ENCODE measurements around the gene GABBR2. TPM values are rescaled to one million over a fixed set of nuclear protein-coding genes. Genes with fewer than 3 reads are reported as not detected.

GABBR2 gene
- polyA plus RNA-seq, 1 donor: 0.69 TPM

DNA sequence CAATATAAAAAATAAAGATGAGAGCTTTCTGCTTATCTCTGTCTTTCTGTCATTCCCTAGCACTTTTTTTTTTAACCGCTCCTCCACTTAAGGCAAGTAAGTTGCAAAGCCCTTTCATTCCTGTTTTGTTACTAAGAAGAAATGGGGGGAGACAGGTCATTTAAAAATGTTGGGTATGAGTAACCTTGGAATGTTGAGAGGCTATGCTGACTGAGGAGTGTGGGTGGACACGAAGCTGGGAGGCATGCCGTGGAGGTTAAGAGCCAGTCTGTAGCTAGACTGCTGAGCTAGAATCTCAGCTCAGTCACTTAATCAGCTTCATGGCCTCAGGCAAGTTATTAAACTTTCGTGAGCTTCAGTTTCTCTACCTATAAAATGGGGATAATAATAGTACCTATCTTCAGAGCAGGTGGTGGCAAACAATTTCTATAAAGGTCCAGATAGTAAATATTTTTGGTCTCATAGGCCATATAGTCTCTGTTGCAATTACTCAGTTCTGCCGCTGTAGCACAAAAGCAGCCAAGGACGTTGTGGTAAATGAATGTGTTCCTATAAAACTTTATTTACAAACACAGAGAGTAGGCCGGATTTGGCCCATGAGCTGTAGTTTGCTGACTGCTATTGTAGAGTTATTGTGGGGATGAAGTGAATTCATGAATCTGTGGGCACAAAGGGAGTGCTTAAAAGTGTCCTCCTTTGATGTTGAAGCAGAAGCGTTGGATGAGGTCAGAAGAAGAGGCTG is 220.0 kb downstream of the GABBR2 start:
- no peaks in the 10 kb centered on the region for H3K27me3 ChIP-seq (ENCODE audit: control insufficient read depth, insufficient read depth, low read length)
- H3K4me3 ChIP-seq (ENCODE audit: low read length): no peak overlapping the region
- DNase-seq: no peak
- 87% methylated on average over 3 of the region's 8 CpGs for WGBS (ENCODE audit: insufficient coverage, low lambda C conversion rate)
- H3K4me1 ChIP-seq (ENCODE audit: control insufficient read depth, insufficient read depth, low read length): no peaks in the 10 kb centered on the region
- H3K27ac ChIP-seq (ENCODE audit: low read length): no peak overlapping the region
- H3K36me3 ChIP-seq (ENCODE audit: control insufficient read depth, insufficient read depth, low read length): no peaks in the 10 kb centered on the region
- H3K9me3 ChIP-seq (ENCODE audit: control insufficient read depth, low read depth, low read length): no peaks in the 10 kb centered on the region

DNA sequence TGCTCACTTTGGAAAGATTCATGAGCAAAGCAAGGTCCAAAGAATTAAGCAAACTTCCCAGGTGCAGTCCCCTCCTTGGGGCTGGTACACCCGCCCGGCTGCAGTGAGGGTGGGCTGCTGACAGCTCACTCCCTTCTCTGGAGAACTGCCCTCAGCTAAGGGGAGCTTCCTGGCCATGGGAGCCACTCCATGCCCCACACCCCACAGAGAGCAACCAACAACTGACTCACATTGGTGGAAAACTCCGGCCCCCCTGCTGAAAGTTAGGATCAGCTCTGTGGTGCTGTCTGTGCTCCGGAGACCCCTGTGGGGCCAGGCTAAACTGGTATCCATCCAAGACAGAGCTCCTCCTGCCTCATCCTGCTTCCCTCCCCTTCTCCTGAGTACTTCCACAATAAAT is 223.0 kb downstream of the GABBR2 start:
- H3K4me3 ChIP-seq (ENCODE audit: low read length): no peak overlapping the region
- no peaks in the 10 kb centered on the region for H3K4me1 ChIP-seq (ENCODE audit: control insufficient read depth, insufficient read depth, low read length)
- H3K36me3 ChIP-seq (ENCODE audit: control insufficient read depth, insufficient read depth, low read length): no peaks in the 10 kb centered on the region
- WGBS (ENCODE audit: insufficient coverage, low lambda C conversion rate): no CpG with 5 or more reads among the region's 4 CpGs
- DNase-seq: no peak
- no peaks in the 10 kb centered on the region for H3K27me3 ChIP-seq (ENCODE audit: control insufficient read depth, insufficient read depth, low read length)
- H3K9me3 ChIP-seq (ENCODE audit: control insufficient read depth, low read depth, low read length): no peaks in the 10 kb centered on the region
- H3K27ac ChIP-seq (ENCODE audit: low read length): no peak overlapping the region

DNA sequence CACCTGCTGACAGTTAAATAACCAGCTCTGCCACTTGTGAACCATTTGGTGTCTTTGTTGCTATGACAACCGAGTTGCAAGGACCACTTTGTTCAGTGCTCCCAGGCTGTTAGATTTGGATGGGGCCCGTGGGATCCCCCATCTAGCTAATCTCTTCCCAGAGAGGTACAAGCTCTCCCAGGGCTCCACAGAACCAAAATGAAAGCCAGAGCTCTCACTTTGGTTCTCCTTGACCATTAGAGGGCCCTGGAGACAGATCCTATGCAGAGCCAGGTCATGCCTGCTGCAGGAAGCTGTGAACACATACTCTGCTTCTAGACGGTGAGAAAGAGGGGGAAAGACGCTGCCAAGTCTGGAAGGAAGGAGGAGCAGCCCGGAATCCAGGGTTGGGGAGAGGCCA is 224.6 kb downstream of the GABBR2 start:
- Histone ChIP-seq H3K4me1 (ENCODE audit: control insufficient read depth, insufficient read depth, low read length) (no peaks in the 10 kb centered on the region), H3K27me3 (ENCODE audit: control insufficient read depth, insufficient read depth, low read length) (peaks cover 2% of the 10 kb centered on the region), H3K27ac (ENCODE audit: low read length) (no peak overlapping the region), H3K4me3 (ENCODE audit: low read length) (no peak overlapping the region), H3K36me3 (ENCODE audit: control insufficient read depth, insufficient read depth, low read length) (no peaks in the 10 kb centered on the region), H3K9me3 (ENCODE audit: control insufficient read depth, low read depth, low read length) (no peaks in the 10 kb centered on the region)
- no CpG with 5 or more reads among the region's 5 CpGs for WGBS (ENCODE audit: insufficient coverage, low lambda C conversion rate)
- no peak for DNase-seq

DNA sequence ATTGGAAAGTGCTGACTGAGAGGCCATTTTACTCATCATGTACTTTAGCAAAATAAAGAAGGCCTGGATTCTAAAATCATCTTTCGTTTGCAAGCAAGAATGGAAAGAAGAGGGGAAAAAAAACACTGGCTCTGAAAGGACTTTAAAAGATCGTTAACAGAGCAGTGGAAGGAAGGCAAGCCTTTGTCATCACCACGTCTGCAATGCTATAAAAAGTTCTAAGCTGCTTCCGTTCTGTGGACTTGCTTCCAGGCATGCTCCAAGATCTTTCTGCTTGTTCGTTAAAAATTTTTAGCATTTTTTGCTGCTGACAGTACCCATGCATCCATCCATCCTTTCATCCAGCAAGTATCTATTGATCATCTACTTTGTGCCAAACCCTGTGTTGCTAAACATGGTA is 226.5 kb downstream of the GABBR2 start:
- Histone ChIP-seq H3K27me3 (ENCODE audit: control insufficient read depth, insufficient read depth, low read length) (peaks cover 2% of the 10 kb centered on the region), H3K9me3 (ENCODE audit: control insufficient read depth, low read depth, low read length) (no peaks in the 10 kb centered on the region), H3K27ac (ENCODE audit: low read length) (no peak overlapping the region), H3K36me3 (ENCODE audit: control insufficient read depth, insufficient read depth, low read length) (no peaks in the 10 kb centered on the region), H3K4me1 (ENCODE audit: control insufficient read depth, insufficient read depth, low read length) (no peaks in the 10 kb centered on the region), H3K4me3 (ENCODE audit: low read length) (no peak overlapping the region)
- 89% methylated on average over 4 of the region's 5 CpGs for WGBS (ENCODE audit: insufficient coverage, low lambda C conversion rate)
- DNase-seq: no peak

DNA sequence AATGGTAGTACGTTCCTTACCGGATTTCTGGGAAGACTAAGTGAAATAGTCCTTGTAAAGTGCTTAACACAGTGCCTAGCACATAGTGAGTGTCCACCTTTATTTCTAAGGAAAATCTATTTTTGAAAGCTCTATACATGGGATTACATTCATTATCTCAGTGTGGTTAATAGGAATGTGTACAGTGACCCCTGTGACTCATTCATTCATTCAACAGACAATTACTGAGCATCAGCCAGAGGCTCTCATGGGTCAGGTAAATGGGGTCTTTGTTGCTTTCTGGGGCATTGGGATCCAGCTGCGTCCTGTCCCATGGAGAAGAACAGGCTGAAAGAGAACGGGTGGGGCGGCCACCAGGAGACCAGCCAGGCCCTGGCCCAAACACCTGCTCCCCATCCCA is 227.1 kb downstream of the GABBR2 start:
- no peak overlapping the region for H3K27ac ChIP-seq (ENCODE audit: low read length)
- no peak for DNase-seq
- H3K36me3 ChIP-seq (ENCODE audit: control insufficient read depth, insufficient read depth, low read length): no peaks in the 10 kb centered on the region
- WGBS (ENCODE audit: insufficient coverage, low lambda C conversion rate): no CpG with 5 or more reads among the region's 5 CpGs
- no peak overlapping the region for H3K4me3 ChIP-seq (ENCODE audit: low read length)
- H3K27me3 ChIP-seq (ENCODE audit: control insufficient read depth, insufficient read depth, low read length): peaks cover 2% of the 10 kb centered on the region
- H3K9me3 ChIP-seq (ENCODE audit: control insufficient read depth, low read depth, low read length): no peaks in the 10 kb centered on the region
- H3K4me1 ChIP-seq (ENCODE audit: control insufficient read depth, insufficient read depth, low read length): peaks cover 1% of the 10 kb centered on the region

DNA sequence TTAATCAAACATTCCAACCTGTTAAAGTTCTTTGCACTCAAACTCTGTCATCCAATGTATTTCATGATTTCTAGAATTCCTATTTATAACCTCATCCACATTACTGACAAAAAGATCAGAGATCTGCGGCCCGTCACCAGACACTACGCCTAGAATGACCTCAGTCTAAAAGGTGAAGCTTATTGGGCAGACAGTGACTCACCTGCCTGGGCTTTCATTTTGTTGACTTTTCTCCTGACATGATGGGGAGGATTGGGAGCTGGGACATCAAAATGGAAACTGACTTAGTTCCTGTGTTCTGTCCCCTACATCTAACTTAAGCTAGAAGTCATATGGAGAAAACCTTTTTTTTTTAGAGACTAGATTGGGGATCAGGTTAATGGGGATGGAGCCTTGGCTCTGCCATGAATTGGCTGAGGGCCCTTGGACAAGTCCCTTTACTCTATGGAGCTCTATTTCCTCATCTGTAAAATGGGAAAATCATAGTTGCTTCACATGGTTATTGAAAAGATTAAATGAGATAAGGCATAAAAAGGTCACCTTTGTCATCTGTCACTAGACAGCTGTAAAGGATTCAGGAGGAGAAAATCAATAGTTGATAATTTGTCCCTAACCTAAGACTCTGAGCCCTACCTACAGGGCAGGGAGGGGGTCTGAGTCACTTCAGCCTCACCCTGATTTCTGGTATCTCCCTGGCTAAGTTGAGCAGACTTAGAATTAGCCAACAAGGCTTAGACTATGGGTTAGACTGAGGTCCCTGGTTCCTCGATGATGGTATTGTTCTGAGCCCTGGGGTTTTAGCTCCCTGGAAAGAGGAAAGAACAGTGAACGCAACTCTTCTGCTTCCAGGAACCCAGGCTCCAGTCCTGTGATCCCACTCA is 228.5 kb downstream of the GABBR2 start:
- peaks cover 6% of the 10 kb centered on the region for H3K4me1 ChIP-seq (ENCODE audit: control insufficient read depth, insufficient read depth, low read length)
- H3K27ac ChIP-seq (ENCODE audit: low read length): no peak overlapping the region
- H3K4me3 ChIP-seq (ENCODE audit: low read length): no peak overlapping the region
- no peak for DNase-seq
- H3K36me3 ChIP-seq (ENCODE audit: control insufficient read depth, insufficient read depth, low read length): no peaks in the 10 kb centered on the region
- H3K9me3 ChIP-seq (ENCODE audit: control insufficient read depth, low read depth, low read length): no peaks in the 10 kb centered on the region
- no CpG with 5 or more reads among the region's 5 CpGs for WGBS (ENCODE audit: insufficient coverage, low lambda C conversion rate)
- peaks cover 2% of the 10 kb centered on the region for H3K27me3 ChIP-seq (ENCODE audit: control insufficient read depth, insufficient read depth, low read length)

DNA sequence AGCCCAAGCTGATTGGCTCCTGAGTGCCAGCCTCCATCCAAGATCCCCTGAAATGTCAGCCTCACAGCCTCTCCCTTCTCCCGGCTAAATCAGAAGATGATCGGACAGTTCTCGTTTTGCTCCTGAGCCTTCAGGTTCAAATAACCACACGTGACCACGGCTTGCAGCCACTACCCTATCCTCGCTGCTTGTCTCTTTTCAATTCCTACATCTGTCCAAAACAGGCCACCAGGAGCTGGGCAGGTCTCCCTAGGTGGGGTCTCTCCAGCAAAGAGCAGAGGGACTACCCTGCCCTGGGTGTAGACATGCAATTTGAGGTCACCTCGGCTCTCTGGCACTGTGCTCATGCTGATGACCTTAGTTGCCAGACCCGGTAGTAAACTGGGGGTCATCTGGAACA is 229.3 kb downstream of the GABBR2 start:
- Histone ChIP-seq H3K36me3 (ENCODE audit: control insufficient read depth, insufficient read depth, low read length) (no peaks in the 10 kb centered on the region), H3K27ac (ENCODE audit: low read length) (no peak overlapping the region), H3K4me3 (ENCODE audit: low read length) (no peak overlapping the region), H3K27me3 (ENCODE audit: control insufficient read depth, insufficient read depth, low read length) (peaks cover 2% of the 10 kb centered on the region), H3K9me3 (ENCODE audit: control insufficient read depth, low read depth, low read length) (no peaks in the 10 kb centered on the region), H3K4me1 (ENCODE audit: control insufficient read depth, insufficient read depth, low read length) (peaks cover 6% of the 10 kb centered on the region)
- no peak for DNase-seq
- no CpG with 5 or more reads among the region's 8 CpGs for WGBS (ENCODE audit: insufficient coverage, low lambda C conversion rate)

DNA sequence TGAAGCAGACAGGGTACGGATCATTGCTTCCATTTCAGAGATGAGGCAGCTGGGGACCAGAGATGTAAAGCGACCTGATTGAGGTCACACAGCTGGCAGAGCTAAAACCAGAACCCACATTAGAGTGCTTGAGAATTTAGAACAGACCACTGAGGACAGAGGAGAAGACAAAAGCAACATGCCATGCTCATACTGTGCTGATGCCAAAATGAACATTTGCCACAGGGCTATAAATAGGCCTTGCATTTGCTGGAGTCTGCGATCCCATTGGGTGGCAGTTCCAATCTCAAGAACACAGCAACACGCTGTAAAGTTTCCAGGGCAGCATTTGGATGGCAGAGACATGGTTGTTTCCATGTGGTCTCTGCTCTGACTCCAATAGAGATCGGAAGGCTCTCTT is 230.9 kb downstream of the GABBR2 start:
- no peak for DNase-seq
- H3K4me1 ChIP-seq (ENCODE audit: control insufficient read depth, insufficient read depth, low read length): peaks cover 6% of the 10 kb centered on the region
- H3K36me3 ChIP-seq (ENCODE audit: control insufficient read depth, insufficient read depth, low read length): no peaks in the 10 kb centered on the region
- WGBS (ENCODE audit: insufficient coverage, low lambda C conversion rate): no CpG with 5 or more reads among the region's 5 CpGs
- no peak overlapping the region for H3K4me3 ChIP-seq (ENCODE audit: low read length)
- no peaks in the 10 kb centered on the region for H3K9me3 ChIP-seq (ENCODE audit: control insufficient read depth, low read depth, low read length)
- H3K27ac ChIP-seq (ENCODE audit: low read length): no peak overlapping the region
- H3K27me3 ChIP-seq (ENCODE audit: control insufficient read depth, insufficient read depth, low read length): peaks cover 2% of the 10 kb centered on the region

DNA sequence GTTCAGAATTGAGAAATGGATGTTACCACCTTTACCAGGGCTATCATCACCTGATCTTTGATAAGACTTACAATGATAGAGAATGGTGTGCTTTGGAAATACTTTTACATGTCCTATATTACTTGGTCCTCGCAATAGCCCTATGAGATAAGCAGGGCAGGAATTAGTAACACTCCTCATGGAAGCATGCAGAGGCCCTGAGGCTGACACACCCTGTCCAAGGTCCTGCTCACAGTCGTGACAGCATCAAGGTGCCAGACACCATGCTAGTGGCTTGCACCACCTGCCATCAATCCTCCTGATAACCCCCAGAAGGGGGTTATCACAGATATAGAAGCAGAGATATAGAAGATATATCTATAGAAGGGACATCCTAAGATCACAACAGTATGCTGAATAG is 236.5 kb downstream of the GABBR2 start:
- Histone ChIP-seq H3K4me1 (ENCODE audit: control insufficient read depth, insufficient read depth, low read length) (peaks cover 16% of the 10 kb centered on the region), H3K36me3 (ENCODE audit: control insufficient read depth, insufficient read depth, low read length) (no peaks in the 10 kb centered on the region), H3K27me3 (ENCODE audit: control insufficient read depth, insufficient read depth, low read length) (no peaks in the 10 kb centered on the region), H3K27ac (ENCODE audit: low read length) (peak overlapping the region; percentile 70), H3K9me3 (ENCODE audit: control insufficient read depth, low read depth, low read length) (peaks cover 3% of the 10 kb centered on the region), H3K4me3 (ENCODE audit: low read length) (no peak overlapping the region)
- peak; percentile 92 to 93 for DNase-seq
- WGBS (ENCODE audit: insufficient coverage, low lambda C conversion rate): no CpG with 5 or more reads among the region's 2 CpGs

DNA sequence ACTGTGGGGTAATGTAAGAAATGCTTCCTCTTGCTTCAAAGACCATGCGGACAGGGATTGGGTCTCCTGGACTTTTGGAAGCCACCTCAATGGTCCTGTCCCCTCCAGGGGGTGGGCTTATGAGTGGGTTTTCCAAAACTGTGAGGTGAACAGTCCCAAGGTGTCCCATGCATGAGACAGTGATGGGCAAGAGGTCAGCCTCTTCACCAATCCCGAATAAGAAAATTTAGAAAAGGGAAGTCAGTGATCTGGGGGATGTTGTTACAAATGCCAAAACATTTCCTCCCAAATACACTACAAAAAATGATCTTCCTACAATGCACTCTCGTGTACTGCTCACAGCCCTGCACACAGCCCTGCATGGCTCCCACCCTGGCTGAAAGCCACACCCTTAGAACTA is 237.6 kb downstream of the GABBR2 start:
- no CpG with 5 or more reads among the region's 3 CpGs for WGBS (ENCODE audit: insufficient coverage, low lambda C conversion rate)

More for the DNA sequence above, 237.6 kb downstream of the GABBR2 start:
- Histone ChIP-seq H3K4me1 (ENCODE audit: control insufficient read depth, insufficient read depth, low read length) (peaks cover 10% of the 10 kb centered on the region), H3K9me3 (ENCODE audit: control insufficient read depth, low read depth, low read length) (peaks cover 3% of the 10 kb centered on the region), H3K27me3 (ENCODE audit: control insufficient read depth, insufficient read depth, low read length) (no peaks in the 10 kb centered on the region), H3K27ac (ENCODE audit: low read length) (no peak overlapping the region), H3K4me3 (ENCODE audit: low read length) (no peak overlapping the region), H3K36me3 (ENCODE audit: control insufficient read depth, insufficient read depth, low read length) (no peaks in the 10 kb centered on the region)
- DNase-seq: no peak
